MM.1S (cell line): Measurements from ENCODE around the gene GPA33.

Source experiments
- EZH2 ChIP-seq: fragments of 300-600 bp; sonication (generic); optimal IDR thresholded peaks from 2 replicates; pipeline ENCODE3; 2017; ENCODE audit warnings: low read depth, mild to moderate bottlenecking, antibody characterized with exemption, low read length, mixed read lengths
- EZH2phosphoT487 ChIP-seq: fragments of 300-600 bp; sonication (generic); IDR thresholded peaks from 2 replicates; pipeline ENCODE4 v1.6.1; 2018; ENCODE audit warnings: antibody characterized with exemption, low read length
- TF ChIP-seq, protein P1 (sequence below): fragments of 300-600 bp; sonication (generic); IDR thresholded peaks from 2 replicates; pipeline ENCODE4 v1.5.1; 2016; ENCODE audit warnings: antibody characterized with exemption, low read length, mixed read lengths

DNA sequence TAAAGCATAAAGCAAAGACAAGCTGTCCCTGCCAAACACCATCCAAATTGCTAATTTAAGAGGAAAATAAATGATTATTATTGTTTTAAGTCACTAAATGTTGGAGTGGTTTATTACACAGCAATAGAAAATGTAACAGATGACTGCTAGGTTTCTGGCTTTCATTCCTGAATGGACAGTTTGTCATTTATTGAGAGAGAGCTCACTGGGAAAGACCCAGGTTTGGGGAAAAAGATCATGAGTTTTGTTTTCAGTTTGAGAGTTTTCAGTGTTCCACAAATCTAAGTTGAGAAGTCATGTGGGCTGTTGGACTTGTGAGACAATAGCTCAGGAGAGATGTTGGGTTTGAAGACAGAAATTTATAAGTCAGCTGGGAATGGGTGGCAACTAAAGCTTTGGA is 5.4 kb downstream of the GPA33 start:
- TF ChIP-seq, protein P1, sequence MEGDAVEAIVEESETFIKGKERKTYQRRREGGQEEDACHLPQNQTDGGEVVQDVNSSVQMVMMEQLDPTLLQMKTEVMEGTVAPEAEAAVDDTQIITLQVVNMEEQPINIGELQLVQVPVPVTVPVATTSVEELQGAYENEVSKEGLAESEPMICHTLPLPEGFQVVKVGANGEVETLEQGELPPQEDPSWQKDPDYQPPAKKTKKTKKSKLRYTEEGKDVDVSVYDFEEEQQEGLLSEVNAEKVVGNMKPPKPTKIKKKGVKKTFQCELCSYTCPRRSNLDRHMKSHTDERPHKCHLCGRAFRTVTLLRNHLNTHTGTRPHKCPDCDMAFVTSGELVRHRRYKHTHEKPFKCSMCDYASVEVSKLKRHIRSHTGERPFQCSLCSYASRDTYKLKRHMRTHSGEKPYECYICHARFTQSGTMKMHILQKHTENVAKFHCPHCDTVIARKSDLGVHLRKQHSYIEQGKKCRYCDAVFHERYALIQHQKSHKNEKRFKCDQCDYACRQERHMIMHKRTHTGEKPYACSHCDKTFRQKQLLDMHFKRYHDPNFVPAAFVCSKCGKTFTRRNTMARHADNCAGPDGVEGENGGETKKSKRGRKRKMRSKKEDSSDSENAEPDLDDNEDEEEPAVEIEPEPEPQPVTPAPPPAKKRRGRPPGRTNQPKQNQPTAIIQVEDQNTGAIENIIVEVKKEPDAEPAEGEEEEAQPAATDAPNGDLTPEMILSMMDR: no peak
- TF ChIP-seq EZH2phosphoT487: no peak
- no peak for TF ChIP-seq EZH2
